ENCODE data around the gene MAS1. TPM values are rescaled to one million over a fixed set of nuclear protein-coding genes. Genes with fewer than 3 reads are reported as not detected.

The MAS1 gene
- total RNA-seq, 4 donors from 2014 or later: not detected

GRCh38 chr6:159908979-159909378 is 18.2 kb downstream of the MAS1 start:
- peaks cover 0 to 34% (median 0%) of the 10 kb centered on the region in 4 donors for H3K27me3 ChIP-seq
- no peaks in the 10 kb centered on the region for H3K9me3 ChIP-seq
- WGBS: 47% methylated on average over 4 of the region's 4 CpGs
- TF ChIP-seq CTCF (IDR thresholded peaks at IDR 0.05): no peak
- no peak for TF ChIP-seq POLR2AphosphoS5 (IDR thresholded peaks at IDR 0.05)
- TF ChIP-seq POLR2A (IDR thresholded peaks at IDR 0.05; ENCODE audit: low read depth): no peak
- no peak for TF ChIP-seq EP300 (IDR thresholded peaks at IDR 0.05)
- no peak overlapping the region for H3K4me3 ChIP-seq
- no peaks in the 10 kb centered on the region for H3K36me3 ChIP-seq
- no peak overlapping the region for H3K27ac ChIP-seq (replicated peaks in 1 of 4)
- no peak for DNase-seq (ENCODE audit: extremely low spot score)
- no peaks in the 10 kb centered on the region for H3K4me1 ChIP-seq
- intact Hi-C loops (cut with DNase I): no loop called here

GRCh38 chr6:159910342-159910741 is 19.6 kb downstream of the MAS1 start:
- Histone ChIP-seq H3K27ac (replicated peaks in 1 of 4) (no peak overlapping the region), H3K4me1 (no peaks in the 10 kb centered on the region), H3K27me3 (peaks cover 0 to 31% (median 0%) of the 10 kb centered on the region in 4 donors), H3K36me3 (no peaks in the 10 kb centered on the region), H3K9me3 (no peaks in the 10 kb centered on the region), H3K4me3 (no peak overlapping the region)
- intact Hi-C loops (cut with DNase I): no loop called here
- no peak for DNase-seq (ENCODE audit: extremely low spot score)
- no peak for TF ChIP-seq CTCF (IDR thresholded peaks at IDR 0.05)
- TF ChIP-seq POLR2AphosphoS5 (IDR thresholded peaks at IDR 0.05): no peak
- no peak for TF ChIP-seq EP300 (IDR thresholded peaks at IDR 0.05)
- no peak for TF ChIP-seq POLR2A (IDR thresholded peaks at IDR 0.05; ENCODE audit: low read depth)
- 90% methylated on average over 5 of the region's 5 CpGs for WGBS

GRCh38 chr6:159913375-159913774 is 22.6 kb downstream of the MAS1 start:
- no peak for DNase-seq (ENCODE audit: extremely low spot score)
- H3K36me3 ChIP-seq: no peaks in the 10 kb centered on the region
- H3K27ac ChIP-seq (replicated peaks in 1 of 4): no peak overlapping the region
- no peaks in the 10 kb centered on the region for H3K9me3 ChIP-seq
- WGBS: 74% methylated on average over 2 of the region's 2 CpGs
- no peak overlapping the region for H3K4me3 ChIP-seq
- TF ChIP-seq POLR2AphosphoS5 (IDR thresholded peaks at IDR 0.05): no peak
- no peak for TF ChIP-seq EP300 (IDR thresholded peaks at IDR 0.05)
- no peak for TF ChIP-seq POLR2A (IDR thresholded peaks at IDR 0.05; ENCODE audit: low read depth)
- no peak for TF ChIP-seq CTCF (IDR thresholded peaks at IDR 0.05)
- H3K27me3 ChIP-seq: peaks cover 0 to 28% (median 0%) of the 10 kb centered on the region in 4 donors
- no peaks in the 10 kb centered on the region for H3K4me1 ChIP-seq
- intact Hi-C loops (cut with DNase I): no loop called here

- Histone ChIP-seq H3K27ac (replicated peaks in 1 of 4) (no peak overlapping the region), H3K36me3 (no peaks in the 10 kb centered on the region), H3K4me1 (no peaks in the 10 kb centered on the region), H3K4me3 (no peak overlapping the region), H3K27me3 (peaks cover 0 to 28% (median 0%) of the 10 kb centered on the region in 4 donors), H3K9me3 (no peaks in the 10 kb centered on the region)
- intact Hi-C loops (cut with DNase I): no loop called here
- no peak for DNase-seq (ENCODE audit: extremely low spot score)
- TF ChIP-seq POLR2AphosphoS5 (IDR thresholded peaks at IDR 0.05) (no peak), POLR2A (IDR thresholded peaks at IDR 0.05; ENCODE audit: low read depth) (no peak), EP300 (IDR thresholded peaks at IDR 0.05) (no peak)
- WGBS: 87% methylated on average over 6 of the region's 6 CpGs
Observed at GRCh38 chr6:159913862-159914564, 23.2 kb downstream of the MAS1 start.

- no peaks in the 10 kb centered on the region for H3K4me1 ChIP-seq
- no peaks in the 10 kb centered on the region for H3K9me3 ChIP-seq
- H3K27me3 ChIP-seq: peaks cover 0 to 28% (median 0%) of the 10 kb centered on the region in 4 donors
- TF ChIP-seq CTCF (IDR thresholded peaks at IDR 0.05) (no peak), POLR2A (IDR thresholded peaks at IDR 0.05; ENCODE audit: low read depth) (no peak), POLR2AphosphoS5 (IDR thresholded peaks at IDR 0.05) (no peak), EP300 (IDR thresholded peaks at IDR 0.05) (no peak)
- intact Hi-C loops (cut with DNase I): no loop called here
- H3K27ac ChIP-seq (replicated peaks in 1 of 4): no peak overlapping the region
- no peak for DNase-seq (ENCODE audit: extremely low spot score)
- 87% methylated on average over 3 of the region's 3 CpGs for WGBS
- H3K4me3 ChIP-seq: no peak overlapping the region
- no peaks in the 10 kb centered on the region for H3K36me3 ChIP-seq
Observed at GRCh38 chr6:159914565-159914923, 23.8 kb downstream of the MAS1 start.

Data from esophagus muscularis mucosa (tissue), 4 donors.